AG10803 (cell line): ENCODE measurements around the gene ZNF837.
A peak's percentile ranks its signal among the peaks of the same experiment; 100 is the strongest.

Experiments
- DNase-seq: peaks from one replicate; pipeline ENCODE4 v3.0.0; 2010; ENCODE audit warnings: low read depth
- H3K4me3 ChIP-seq: 2 replicates; pipeline ENCODE4 v1.5.1; 2011; ENCODE audit warnings: mild to moderate bottlenecking, low read length, control low read depth
- CTCF ChIP-seq: conservative IDR thresholded peaks from 2 replicates; pipeline ENCODE4 v1.5.1; 2011; ENCODE audit warnings: mild to moderate bottlenecking, low read length, control low read depth, inconsistent platforms

ZNF837 gene

GRCh38 chr19:58366585-58367430 lies 14.0 kb downstream of the ZNF837 start:
- no peak for TF ChIP-seq CTCF
- H3K4me3 ChIP-seq, result no peak overlapping the region
- DNase-seq, result no peak

DNA sequence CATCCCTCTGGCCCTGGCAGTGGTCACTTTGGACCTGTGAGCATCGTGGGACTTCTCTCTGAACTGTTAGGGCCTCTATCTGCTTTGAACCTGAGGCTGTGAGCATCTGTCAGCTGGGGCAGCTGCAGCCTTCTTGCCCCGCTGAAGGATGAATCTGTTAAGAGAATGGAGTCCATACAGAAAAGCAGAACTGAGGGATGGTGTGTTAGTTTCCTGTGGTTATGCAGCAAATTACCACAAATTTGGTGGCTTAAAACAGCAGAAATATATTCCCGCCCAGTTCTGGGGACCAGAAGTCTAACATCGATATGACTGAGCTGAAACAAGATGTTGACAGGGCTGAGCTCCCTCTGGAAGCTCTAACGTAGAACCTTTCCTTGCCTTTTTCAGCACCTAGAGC lies 16.7 kb downstream of the ZNF837 start:
- no peak for DNase-seq
- no peak overlapping the region for H3K4me3 ChIP-seq
- TF ChIP-seq CTCF, result no peak

DNA sequence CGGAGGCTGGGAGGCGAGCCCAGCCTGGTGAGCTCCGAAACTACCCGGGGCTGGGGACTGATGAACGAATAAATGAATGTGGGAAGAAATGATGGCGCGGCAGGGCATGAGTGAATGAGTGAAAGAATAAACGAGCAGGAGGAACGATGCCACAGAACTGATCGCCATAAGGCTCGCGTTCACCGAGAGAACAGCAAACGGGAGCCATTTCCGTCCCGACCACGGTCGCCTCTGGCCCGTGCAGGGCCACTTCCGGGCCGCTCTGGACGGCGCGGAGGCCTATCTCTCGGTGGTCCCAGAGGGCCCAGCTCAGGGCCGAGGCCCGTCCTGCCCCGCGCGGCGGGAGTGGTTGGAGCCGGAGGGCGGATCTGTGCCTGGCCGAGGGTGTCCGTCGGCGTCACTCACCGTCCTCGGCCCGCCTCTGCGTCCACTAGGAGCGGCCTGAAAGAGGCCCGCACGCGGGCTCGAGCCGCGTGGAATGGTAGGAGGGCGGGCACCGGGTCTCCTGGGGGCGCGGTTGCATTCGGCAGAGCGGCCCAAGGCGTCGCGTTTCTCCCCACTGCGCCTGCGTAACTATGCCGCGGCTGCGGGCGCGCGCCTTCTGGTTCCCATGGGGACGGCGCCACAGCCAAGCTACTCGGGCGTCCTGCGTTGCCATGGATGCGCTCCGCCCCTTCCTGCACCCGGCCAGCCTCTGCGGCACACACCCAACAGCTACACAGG lies 18.4 kb downstream of the ZNF837 start, which contains the start of gene ZNF497:
Gene ZNF497 (minus strand): TSS at position 480 of the 723 bp plus-strand sequence. CDS start 5,116 bp downstream, outside the sequence.
- DNase-seq, result peak; percentile 95
- peak within 1 kb of the TSS; percentile 80 for H3K4me3 ChIP-seq
- TF ChIP-seq CTCF, result no peak

DNA sequence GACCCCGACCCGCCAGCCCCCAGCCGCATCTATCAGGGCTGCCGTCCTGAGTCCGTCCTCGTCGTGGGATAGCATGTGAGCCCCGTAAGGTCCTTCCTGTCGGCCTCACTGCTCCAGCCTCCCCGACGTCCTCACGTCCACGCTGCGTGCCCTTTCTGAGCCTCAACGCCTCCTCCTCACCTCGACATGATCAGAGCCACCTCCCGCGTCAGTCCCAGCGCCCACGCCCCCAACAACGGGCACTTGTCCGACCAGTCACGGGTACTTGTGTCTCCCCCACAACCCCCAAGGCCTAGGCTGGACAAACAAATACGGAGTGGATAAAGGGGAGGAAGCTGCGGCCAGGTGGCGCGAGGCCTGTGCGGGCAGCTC lies 18.9 kb downstream of the ZNF837 start:
- H3K4me3 ChIP-seq, result peak overlapping the region; percentile 80
- peak; percentile 57 for DNase-seq
- TF ChIP-seq CTCF, result no peak

DNA sequence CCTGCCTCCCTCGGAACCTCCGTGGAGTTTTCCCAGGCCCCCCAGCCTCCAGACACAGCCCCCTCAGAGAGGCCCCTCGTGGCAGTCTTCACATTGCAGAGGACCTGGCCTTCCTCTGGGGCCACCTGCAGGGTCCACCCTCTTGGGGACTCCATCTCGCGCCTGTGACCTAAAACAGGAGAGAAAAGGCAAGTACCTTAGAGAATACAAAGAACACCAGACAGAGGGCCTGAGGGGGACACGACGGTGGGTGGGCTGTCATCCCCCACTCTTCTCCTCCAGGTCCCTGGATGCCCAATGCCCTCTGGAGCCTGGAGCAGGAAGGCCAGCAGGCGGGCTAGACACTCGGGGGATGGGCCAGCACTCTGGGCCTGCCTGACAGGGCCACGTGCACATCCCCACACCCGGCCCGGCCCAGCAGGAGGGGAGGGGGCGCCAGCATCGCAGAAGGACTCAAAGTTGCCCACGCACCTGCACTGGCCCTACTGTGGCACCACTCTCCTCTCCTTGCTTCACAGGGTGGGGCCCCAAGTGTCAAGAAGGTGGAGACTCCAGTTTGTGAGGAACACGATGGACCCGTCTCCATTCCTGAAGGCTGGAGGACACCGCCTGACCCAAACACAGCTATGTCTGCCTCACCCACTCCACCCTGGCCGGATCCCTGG lies 23.2 kb downstream of the ZNF837 start:
- TF ChIP-seq CTCF, result no peak
- H3K4me3 ChIP-seq, result no peak overlapping the region
- DNase-seq, result no peak

DNA sequence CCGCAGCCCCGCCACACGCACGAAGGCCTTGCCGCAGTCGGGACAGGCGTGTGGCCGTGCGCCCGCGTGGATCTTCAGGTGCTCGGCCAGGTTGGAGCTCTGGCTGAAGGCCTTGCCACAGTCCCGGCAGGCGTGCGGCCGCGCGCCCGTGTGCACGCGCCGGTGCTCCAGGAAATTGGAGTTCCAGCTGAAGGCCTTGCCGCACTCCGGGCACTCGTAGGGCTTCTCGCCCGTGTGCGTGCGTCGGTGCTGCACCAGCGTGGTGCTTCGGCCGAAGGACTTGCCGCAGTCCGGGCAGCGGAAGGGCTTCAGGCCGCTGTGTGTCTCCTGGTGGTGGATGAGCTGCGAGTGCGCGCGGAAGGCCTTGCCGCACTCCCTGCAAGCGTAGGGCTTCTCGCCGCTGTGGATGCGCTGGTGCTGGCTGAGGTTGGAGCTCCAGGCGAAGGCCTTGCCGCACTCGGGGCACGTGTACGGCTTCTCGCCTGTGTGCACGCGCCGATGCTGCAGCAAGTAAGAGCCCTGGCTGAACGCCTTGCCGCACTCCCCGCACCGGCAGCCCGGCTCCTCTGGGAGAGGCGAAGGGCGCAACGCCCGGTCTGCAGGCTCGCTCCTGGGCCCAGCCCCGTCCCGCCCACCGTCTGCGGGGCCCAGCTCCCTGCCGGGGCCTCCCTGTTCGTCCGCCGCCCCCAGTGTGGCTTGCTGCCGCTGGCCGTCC lies 23.9 kb downstream of the ZNF837 start:
- no peak for TF ChIP-seq CTCF
- H3K4me3 ChIP-seq, result peak overlapping the region; percentile 49
- peak; percentile 34 for DNase-seq
